GM19467 (cell line): ENCODE measurements around the gene TCEANC2.
"Not testable (repeated sequence)": the region's sequence is repeated elsewhere in the genome, so short reads cannot be mapped to it uniquely, and the experiment has no call there.

Experiments
- ATAC-seq: cut with Tn5 transposase; IDR thresholded peaks from one replicate; pipeline ENCODE4 v1.9.1; 2021; ENCODE audit warnings: mild to moderate bottlenecking, moderate library complexity; ENCODE audit not compliant: unreplicated experiment

TCEANC2 gene

GRCh38 chr1:54052934-54053744 lies at the start of gene TCEANC2, which contains the start of gene TMEM59:
TSS of gene TCEANC2 (plus strand) at chr1:54053608. CDS start at chr1:54054423, 815 bp downstream.
TSS of gene TMEM59 (minus strand) at chr1:54053204. CDS start at chr1:54053188, 16 bp downstream.
- peak; percentile 94 for ATAC-seq

DNA sequence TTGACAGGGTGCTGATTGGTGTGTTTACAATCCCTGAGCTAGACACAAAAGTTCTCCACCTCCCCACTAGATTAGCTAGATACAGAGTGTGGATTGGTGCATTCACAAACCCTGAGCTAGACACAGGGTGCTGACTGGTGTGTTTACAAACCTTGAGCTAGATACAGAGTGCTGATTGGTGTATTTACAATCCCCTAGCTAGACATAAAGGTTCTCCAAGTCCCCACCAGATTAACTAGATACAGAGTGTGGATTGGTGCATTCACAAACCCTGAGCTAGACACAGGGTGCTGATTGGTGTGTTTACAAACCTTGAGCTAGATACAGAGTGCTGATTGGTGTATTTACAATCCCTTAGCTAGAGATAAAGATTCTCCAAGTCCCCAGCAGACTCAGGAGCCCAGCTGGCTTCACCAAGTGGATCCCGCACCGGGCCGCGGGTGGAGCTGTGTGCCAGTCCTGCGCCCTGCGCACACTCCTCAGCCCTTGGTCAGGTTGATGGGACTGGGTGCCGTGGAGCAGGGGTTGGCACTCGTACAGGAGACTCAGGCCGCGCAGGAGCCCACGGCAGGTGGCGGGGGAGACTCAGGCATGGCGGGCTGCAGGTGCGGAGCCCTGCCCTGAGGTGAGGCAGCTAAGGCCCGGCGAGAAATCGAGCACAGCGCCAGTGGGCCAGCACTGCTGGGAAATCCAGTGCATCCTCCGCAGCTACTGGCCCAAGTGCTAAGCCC lies 49.5 kb upstream of the TCEANC2 start:
- not testable (repeated sequence) for ATAC-seq

- ATAC-seq = no peak
Observed at GRCh38 chr1:54004481-54005049, 48.8 kb upstream of the TCEANC2 start.

DNA sequence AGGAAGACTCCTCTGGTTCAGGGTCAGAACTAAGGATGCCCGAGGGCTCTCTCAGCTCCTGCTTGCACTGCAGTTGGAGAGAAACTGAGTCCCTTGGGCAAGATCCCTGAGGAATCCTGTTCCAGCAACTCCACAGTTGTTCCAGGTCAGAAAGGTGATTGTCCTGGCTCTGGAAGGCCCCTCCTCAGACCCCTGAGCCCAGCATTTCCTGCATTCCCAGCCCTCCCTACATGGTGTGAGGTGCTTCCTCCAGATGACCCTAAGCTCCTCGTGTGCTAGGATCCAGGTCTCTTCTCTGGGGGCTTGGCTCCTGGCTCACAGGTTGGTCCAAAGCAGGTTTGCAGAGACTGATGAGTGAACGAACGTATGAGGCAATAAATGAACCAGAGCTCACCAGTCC lies 46.9 kb upstream of the TCEANC2 start:
- ATAC-seq = no peak

GRCh38 chr1:54007613-54008012 lies 45.8 kb upstream of the TCEANC2 start:
- ATAC-seq = no peak

GRCh38 chr1:54008876-54009275 lies 44.5 kb upstream of the TCEANC2 start:
- ATAC-seq = no peak

DNA sequence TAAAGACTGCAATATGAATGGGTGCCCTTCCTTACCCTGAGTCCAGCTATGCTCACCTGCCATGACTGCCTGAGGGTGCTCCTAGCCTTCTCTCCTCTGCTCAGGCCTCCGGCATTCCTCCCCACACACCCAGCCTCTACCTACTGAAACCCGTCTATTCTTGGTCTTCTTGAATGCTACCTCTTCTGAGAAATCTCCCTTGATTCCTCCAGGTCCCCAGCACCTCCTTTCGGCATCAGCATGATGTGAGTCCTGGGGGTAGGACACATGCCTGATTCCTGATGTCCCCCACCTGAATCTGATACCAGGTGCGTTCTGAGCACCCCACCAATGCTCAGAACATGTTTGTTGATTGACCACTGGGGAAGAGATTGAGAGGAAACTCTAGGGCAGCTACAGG lies 44.0 kb upstream of the TCEANC2 start:
- no peak for ATAC-seq

DNA sequence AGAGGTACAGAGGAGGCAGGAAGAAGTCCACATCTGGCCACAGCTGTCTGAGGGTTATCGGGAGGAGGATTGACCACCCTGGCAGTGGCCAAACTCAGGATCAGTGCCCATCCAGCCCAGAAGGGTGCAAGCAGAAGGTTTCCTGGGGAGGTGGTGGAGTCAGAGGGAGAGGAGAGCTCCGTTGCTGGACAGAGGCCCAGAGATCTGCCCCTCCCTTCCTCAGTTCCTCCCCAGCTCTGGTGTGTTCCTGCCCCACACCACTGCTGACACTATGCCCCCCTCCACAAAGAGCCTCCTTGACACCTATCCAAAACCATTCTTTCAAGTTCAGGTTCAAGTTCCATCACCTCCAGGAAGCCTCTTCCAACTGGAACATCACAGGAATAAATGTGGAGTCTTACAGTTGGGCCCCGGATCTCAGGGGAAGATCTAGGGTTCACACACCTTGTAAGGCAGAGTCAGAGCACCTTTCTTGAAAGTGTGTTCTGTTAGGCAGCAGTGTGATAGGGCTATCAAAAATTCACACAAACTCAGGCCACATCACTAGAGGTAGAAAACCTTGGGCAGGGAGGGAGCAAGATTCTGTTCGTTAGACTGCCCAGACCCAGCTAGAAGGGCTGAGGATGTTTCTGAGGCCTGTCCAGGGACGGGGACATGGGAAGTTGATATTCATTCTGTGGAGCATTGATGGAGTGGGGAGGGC lies 42.8 kb upstream of the TCEANC2 start:
- no peak for ATAC-seq

DNA sequence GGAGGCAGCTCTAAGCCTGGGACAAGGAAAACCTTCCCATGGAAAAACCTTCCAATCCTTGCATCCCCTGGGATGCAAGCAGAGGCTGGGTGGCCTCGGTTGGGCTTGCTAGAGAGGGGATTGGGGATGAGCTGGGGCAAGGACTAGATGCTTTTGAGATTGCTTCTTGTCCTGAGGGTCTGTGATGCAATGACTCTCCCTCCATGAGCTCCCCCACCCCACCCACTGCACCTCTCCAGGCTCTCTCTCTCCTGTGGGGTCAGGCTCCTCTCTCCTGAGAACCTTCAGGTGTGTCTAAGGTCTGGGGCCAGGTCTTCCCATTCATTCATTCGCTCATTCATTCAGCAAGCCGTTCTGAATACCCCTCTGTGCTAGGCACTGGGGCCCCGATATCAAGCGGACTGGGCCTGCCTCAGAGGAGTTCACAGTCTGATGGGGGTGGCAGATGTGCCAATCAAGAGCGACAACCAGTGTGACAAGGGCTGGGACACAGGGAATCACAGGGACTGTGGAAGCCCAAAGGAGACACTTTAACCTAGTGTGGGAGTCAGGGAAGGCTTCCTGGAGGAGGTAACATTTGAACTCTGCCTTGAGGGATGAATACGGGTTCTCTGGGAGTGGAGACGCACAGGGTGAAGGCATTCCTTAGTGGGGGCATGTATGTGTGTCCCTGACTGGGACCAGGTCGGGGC lies 41.9 kb upstream of the TCEANC2 start:
- ATAC-seq = no peak

DNA sequence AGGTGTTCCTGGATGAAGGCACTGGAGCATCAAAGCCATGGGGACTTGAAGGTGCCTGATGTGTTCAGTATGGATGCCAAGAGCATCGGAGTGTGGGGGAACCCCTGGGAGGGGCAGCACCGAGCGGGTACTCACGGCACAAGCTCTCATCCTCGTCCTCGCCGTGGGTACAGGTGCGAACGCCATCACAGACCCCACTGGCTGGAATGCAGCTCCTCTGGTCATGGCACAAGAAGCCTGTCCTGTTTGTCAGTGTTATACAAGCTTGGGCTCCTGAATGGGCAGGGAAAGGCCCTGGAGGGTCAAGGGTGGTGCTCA lies 41.4 kb upstream of the TCEANC2 start:
- ATAC-seq = no peak

DNA sequence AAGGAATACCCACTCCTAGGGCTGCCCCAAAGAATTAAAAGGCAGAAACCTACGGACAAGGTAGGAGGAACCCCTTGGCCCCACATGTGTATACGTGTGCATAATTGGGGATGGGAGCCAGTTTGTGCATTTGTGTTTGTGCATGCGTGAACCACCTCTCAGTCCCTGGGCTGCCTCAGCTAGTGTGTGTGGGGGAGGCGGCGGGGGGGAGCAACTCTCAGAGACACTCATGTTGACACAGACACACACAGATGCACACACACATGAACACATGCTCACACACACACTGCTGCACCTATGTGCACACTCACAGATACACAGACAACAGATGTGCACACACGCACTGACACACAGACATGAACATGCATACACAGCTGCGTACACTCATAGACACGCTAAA lies 40.5 kb upstream of the TCEANC2 start:
- no peak for ATAC-seq

DNA sequence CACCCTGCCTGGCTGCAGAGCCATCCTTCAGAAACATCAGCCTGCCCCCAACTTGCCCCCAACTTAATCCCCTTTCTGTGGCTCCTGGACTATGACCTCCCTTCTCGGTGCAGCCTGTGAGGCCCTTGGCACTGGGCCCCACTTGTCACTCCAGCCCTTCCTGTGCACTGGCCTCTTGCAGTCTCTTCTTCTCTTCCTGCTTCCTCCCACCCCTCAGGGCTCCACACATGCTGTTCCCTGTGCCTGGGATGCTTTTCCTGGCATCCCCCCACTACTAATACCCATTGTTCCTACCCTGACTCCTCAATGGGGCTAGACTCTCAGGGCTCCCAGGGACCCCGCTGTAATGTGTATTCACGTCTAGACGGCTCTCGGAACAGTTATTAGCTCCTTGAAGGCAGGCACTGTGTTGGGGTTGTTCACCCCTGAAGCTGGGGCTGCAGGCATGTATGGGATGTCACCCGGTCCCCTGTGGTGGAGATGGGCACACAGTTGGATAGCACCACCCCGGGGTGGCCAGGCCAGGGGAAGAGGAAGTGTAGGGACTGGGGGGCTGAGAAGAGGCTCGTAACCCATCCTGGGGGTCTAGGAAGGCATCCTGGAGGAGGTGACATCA lies 39.9 kb upstream of the TCEANC2 start:
- ATAC-seq = no peak

- no peak for ATAC-seq
Observed at GRCh38 chr1:54014009-54014629, 39.3 kb upstream of the TCEANC2 start.

DNA sequence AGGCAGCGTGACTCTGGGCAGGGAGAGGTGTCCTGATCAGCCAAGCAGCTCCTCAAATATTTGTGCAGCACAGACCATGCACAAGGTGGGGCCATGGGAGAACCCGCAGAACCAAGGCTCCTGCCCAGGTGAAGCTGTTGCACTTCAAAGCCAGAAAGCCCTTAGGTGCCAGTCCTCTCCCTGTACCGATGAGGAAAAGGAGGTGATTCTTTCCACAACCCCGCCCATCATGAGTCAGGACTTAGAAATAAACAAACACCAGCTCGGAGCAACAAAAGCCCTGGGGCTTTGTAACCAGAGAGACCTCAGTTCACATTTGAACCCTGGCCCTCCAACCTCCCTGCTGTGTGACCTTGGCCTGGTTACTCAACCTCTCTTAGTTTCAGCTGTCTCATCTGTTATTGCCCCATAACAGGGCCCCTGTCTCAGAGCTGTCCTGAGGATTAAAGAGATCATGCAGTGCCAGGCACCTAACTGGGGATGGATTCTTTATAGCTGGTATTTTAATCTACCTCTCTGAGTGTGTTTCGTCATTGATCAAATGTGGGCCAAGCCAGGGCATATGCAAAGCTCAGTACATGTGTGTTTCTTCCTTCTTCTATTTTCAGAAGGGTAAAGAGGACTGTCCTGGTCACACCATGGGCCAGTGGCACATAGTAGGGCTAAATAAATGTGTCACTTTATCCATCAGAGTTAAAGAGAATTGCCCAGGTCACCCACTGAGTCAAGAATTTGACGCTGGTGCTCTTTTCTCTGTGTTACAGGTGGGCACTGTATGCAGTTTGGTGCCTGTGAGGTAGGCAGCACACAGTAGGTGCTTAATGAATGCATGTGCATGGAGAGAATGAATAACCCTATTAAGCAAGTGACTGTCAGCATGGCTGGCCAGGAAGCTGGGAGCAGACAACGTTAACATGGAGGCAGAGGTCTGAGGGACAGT lies 36.8 kb upstream of the TCEANC2 start:
- ATAC-seq = no peak

- no peak for ATAC-seq
Observed at GRCh38 chr1:54017979-54018378, 35.4 kb upstream of the TCEANC2 start, which contains the start of gene LDLRAD1. TSS of gene LDLRAD1 (minus strand) at chr1:54018186. CDS start at chr1:54018112, 74 bp downstream.

DNA sequence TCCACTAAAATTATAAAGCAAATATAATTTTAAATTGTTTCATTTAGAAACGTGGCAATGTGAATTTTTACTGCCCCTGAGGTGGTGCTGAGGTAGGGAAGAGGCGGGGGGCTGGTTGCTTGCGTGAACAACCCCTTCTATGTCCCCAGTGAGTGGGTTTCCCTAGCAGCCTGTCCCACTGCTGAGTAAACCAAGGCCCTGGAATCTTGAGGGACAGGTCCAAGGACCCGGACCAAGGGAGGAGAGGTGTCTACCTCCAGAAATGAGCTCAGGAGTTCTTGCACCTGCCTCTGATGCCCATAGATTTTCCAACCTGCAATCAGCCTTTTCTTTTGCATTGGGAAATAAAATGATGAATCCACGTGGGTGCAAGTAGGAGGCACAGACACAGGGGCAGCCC lies 34.8 kb upstream of the TCEANC2 start:
- ATAC-seq = no peak

- not testable (repeated sequence) for ATAC-seq
Observed at GRCh38 chr1:54019562-54020176, 33.7 kb upstream of the TCEANC2 start.

GRCh38 chr1:54024358-54024757 lies 29.1 kb upstream of the TCEANC2 start:
- no peak for ATAC-seq
